ENCODE data around the gene TRAM2.

The TRAM2 gene

GRCh38 chr6:52504782-52505136 is 72.1 kb downstream of the TRAM2 start:
- no peak overlapping the region for H3K4me3 ChIP-seq (ENCODE audit: low read depth, low read length)
- TF ChIP-seq CTCF (IDR thresholded peaks at IDR 0.05; ENCODE audit: low read depth, low read length): no peak

DNA sequence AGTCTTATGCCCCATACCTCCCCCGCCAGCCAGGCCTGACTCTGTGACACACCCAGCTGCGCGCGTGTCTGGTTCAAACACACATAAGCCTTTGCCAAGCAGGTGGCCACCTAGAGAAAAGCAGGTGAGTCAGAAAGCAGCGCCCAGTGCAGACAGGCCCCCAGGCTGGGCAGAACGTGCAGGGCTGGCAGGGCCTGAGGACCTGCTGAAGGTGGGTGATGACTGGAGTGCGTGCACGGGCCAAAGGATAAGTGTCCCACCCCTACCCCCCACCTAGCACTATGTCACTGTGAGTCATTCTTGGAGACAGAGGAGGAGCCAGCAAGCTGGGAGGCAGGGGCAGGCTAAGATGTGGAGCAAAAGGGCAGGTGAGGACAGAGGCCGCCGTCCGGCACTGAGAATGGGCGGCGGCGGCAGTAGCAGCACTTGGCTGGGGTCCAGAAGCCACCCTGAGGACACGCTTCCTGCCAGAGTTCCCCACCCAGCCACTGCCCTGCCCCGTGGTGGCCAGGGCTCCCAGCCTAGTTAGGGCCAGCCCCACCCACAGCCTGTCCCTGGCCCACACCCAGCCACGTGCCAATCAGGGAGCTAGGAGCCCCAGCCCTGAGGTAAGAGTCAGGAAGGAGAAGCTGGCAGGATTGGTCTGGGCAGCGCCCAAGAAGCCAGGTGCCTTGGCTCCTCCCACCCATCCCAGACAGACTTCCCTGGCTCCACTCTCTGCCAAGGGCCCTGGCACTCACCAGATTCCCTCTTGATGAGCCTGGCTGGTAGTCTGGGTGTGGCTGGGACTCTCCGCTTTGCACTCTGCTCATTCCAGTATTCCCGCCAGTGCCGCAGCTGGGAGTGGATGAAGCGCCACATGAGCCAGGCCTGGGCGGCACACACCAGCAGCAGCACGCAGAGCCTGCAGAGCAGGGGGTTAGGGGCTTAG is 72.7 kb downstream of the TRAM2 start:
- H3K4me3 ChIP-seq (ENCODE audit: low read depth, low read length): no peak overlapping the region
- no peak for TF ChIP-seq CTCF (IDR thresholded peaks at IDR 0.05; ENCODE audit: low read depth, low read length)

GRCh38 chr6:52503323-52503747 is 73.5 kb downstream of the TRAM2 start:
- no peak overlapping the region for H3K4me3 ChIP-seq (ENCODE audit: low read depth, low read length)
- TF ChIP-seq CTCF (IDR thresholded peaks at IDR 0.05; ENCODE audit: low read depth, low read length): no peak

GRCh38 chr6:52502306-52503029 is 74.4 kb downstream of the TRAM2 start:
- H3K4me3 ChIP-seq (ENCODE audit: low read depth, low read length): no peak overlapping the region
- TF ChIP-seq CTCF (IDR thresholded peaks at IDR 0.05; ENCODE audit: low read depth, low read length): no peak

DNA sequence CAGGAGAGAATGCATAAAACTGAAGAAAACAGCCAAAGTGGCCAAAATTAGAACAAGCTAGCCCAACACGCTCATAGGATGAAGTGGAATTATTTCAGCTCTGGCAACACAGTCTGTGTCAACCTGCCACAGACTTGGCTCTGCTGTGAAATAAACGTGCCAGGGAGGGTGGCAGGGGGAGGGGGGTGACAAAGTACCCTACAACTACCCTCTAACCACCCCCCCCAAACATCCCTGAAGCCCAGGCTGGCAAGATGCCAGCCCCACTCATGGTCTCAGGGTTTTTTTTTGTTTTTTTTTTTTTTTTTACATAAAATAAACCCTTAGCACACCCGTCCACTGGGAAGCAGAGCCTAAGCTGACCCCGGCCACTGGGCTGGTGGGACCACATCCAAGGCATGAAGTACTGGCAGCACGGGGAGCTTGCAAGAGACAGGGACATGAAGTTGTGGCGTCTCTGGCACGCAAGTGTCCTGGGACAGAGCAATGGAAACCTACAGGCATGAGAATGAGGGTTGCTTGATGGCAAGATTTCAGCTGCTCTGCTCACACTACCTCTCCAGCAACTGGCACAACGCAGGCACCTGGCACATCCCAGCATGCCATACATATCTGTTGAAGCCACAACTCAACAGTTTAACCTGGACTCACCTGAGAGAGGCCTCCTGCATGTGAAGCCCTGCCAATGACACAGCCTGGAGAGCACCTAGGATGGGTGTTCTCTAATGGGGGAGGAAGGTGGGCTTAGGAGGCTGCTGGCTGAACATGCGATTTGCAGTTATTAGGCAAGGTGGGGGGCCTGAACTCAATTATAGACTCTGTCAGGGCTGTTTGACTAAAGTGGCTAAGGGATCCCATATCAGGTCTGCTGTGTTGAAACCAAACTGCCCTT is 76.4 kb downstream of the TRAM2 start:
- no peak for TF ChIP-seq CTCF (IDR thresholded peaks at IDR 0.05; ENCODE audit: low read depth, low read length)
- H3K4me3 ChIP-seq (ENCODE audit: low read depth, low read length): no peak overlapping the region

- H3K4me3 ChIP-seq (ENCODE audit: low read depth, low read length): no peak overlapping the region
- no peak for TF ChIP-seq CTCF (IDR thresholded peaks at IDR 0.05; ENCODE audit: low read depth, low read length)
These were observed 77.1 kb downstream of the TRAM2 start for GRCh38 chr6:52499681-52500236.

Measured in WI38 (cell line).